HG02588 (cell line): ENCODE measurements around the gene CFAP20DC.

ENCODE experiments used
- ATAC-seq: cut with Tn5 transposase; IDR thresholded peaks from one replicate; pipeline ENCODE4 v1.9.1; 2021; ENCODE audit warnings: mild to moderate bottlenecking, moderate library complexity; ENCODE audit not compliant: unreplicated experiment

Gene CFAP20DC

GRCh38 chr3:59027607-59028006, 22.2 kb downstream of the CFAP20DC start:
- ATAC-seq = no peak

DNA sequence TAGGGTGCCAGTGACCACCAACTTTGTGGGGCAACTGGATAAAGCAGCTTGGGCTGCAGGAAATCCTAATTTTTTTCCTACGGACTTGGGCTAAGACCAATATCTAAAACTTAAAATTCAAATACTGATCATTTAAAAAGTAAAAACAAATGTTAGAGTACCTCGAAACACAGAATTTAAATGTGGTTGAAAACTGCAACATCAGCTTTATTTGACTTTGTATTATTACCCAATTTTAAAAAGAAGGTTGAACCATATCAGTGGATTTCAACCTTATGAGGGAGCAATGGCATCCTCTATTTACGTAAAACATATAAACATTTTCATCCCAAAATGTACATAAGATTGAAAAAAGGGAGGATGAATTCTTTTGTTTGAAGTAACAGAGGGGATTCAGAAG, 26.2 kb downstream of the CFAP20DC start:
- ATAC-seq = no peak

GRCh38 chr3:59017617-59017984, 32.2 kb downstream of the CFAP20DC start:
- ATAC-seq = no peak

GRCh38 chr3:59016930-59017616, 32.8 kb downstream of the CFAP20DC start:
- ATAC-seq = no peak

DNA sequence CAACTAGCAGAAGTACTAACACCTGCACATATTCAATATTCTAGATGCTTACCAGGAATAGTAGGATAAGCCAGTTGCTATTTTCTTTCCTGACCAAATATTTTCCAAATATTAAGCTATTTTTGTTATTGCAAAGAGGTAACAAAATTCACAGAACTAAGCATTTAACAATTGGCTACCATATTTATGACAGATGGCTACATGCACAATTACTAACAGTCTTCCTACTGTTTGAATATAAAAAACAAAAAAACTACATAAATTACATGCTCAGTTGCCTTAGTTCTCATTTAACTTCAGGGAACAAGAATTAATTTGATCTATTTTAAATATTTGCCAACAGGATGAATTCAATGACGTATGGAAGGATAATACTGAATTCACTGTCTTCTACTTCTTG, 36.2 kb downstream of the CFAP20DC start:
- no peak for ATAC-seq

GRCh38 chr3:59006634-59007517, 42.9 kb downstream of the CFAP20DC start:
- ATAC-seq = peak; percentile 47

- ATAC-seq = no peak
Measured at GRCh38 chr3:59001675-59002074, 48.1 kb downstream of the CFAP20DC start.

DNA sequence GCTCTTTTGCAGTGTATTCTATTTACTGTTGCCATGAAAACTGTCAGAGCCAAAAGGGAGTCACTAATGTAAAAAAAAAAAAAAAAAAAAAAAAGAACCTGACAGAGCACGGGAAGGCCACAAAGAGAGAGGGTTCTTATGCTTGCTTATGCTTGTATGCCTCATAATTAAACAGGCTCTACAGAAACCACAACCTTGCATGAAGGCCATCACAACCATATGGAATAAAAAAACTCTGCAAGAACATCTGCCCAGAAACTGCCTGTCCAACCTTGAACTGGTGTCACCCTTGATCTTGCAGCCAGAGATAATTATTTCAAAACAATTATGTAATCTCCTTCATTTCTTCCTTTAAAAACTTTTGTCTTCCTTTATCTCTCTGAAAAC, 50.1 kb downstream of the CFAP20DC start:
- ATAC-seq = no peak

DNA sequence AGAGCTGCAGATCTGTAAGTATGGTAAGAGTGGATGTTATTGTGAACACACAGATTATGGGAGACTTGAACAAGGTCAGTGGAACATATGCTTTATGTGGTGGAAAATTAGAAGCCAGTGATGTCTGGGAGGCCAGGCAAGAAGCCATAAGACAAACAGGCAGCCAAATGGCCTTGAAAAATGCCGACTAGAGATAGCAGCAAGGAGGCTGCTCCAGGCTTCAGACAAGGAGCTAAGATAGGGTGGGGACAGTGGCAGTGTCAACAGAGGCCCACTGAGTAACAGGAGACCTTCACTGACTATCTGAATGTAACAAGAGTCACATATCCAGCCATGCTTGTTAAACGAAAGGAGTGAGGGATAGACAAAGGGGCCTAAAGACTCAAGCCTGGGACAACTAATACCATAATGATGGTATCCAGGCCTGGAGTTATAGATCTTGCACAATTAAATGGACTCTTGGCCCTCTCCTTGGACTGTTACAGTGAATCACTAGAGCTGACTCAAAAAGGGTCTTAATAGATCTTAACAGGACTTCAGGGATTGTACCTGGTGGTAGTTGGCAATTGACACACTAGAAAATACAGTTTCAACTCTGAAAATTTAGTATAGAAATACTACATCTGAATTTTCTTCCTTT, 50.6 kb downstream of the CFAP20DC start:
- ATAC-seq = no peak

GRCh38 chr3:58998476-58999117, 51.2 kb downstream of the CFAP20DC start:
- ATAC-seq = peak; percentile 55

- ATAC-seq = no peak
Measured at GRCh38 chr3:58996730-58997129, 53.1 kb downstream of the CFAP20DC start.

DNA sequence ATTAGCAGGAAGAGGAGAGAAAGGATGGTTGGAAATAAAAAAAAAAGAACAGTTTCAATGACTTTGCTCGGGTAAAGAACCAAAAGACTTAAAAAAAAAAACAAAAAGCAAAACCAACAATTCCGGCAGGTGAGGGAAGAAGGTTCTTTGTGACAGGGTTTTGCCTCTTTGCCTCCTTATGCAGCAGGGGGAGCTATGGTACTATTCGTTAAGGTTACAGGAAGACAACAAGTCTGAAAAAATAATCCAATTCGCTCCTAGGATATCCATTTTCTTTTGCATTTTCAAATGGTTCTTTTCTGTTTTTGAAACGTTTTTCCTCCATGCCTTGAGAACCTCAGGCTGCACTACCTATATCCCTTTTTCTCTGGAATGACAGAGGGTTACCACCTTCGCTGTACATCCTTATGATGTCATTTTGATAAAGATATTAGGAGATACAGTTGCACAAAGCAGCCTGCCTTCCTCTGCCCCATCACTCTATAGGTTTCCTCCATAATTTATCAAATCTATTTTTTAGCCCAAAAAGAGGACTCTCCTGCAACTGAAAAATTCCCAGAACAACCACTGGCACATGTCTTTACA, 55.0 kb downstream of the CFAP20DC start:
- ATAC-seq = no peak

DNA sequence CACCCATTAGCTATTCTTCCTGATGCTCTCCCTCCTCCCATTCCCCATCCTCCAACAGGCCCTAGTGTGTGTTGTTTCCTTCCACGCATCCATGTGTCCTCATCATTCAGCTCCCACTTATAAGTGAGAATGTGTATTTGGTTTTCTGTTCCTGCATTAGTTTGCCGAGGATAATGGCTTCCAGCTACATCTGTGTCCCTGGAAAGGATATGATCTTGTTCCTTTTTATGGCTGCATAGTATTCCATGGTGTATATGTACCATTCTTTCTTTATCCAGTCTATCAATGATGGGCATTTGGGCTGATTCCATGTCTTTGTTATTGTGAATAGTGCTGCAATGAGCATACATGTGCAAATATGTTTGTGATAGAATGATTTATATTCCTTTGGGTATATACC, 56.3 kb downstream of the CFAP20DC start:
- no peak for ATAC-seq

- ATAC-seq = no peak
Measured at GRCh38 chr3:58991623-58992022, 58.2 kb downstream of the CFAP20DC start.

DNA sequence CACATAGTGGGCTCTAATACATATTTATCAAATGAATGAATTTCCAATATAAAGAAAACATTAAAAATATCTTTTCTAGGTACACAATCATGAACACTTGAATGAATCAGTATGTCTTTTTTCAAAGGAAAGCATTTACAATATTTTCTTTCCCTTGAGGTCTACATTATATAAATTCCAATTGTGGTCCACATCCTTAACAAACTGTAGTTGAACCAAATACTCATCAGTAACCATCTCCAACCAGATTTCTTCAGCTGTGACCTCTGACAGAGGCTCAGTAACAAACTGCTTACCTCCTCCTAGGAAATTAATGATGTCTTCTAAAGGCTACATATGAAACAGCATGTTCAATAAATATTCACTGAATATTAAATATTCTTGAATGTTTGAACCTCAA, 58.8 kb downstream of the CFAP20DC start:
- no peak for ATAC-seq

DNA sequence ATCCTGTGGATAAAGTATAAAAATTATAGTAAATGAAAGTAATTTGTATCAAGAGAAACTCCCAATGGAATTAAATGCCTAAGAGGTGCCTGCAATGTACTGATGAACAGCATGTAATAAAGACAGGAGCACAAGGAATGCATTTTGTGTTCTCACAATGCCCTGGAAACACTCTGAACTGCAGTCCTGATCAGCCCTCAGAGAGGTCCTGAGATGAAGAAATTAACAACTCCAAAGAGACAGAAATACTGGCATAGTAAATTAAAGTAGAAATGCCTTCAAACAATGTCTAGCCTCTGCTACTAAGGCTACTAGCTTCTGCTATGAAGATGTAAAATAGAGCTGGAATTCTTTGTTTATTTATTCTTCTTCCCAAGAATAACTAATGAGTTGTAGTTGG, 59.9 kb downstream of the CFAP20DC start:
- ATAC-seq = no peak

DNA sequence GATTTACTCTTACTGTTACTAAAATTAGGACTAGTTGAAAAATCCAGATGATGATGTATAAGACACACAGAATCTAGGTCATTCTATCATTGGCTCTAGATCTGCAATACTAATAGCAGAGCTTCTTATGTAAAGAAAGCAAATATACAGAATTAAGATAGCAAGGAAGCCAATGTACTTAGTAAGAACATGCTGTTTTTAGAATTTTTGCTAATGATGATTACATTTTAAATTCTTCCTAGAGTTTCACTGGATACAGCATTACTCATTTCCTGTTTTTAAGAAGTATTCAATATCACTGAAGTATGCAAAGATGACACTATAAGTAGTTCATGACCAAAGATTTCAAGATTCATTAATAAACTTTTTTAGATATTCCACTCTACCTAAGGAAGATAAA, 60.7 kb downstream of the CFAP20DC start:
- no peak for ATAC-seq

- ATAC-seq = no peak
Measured at GRCh38 chr3:58988041-58988440, 61.8 kb downstream of the CFAP20DC start.

DNA sequence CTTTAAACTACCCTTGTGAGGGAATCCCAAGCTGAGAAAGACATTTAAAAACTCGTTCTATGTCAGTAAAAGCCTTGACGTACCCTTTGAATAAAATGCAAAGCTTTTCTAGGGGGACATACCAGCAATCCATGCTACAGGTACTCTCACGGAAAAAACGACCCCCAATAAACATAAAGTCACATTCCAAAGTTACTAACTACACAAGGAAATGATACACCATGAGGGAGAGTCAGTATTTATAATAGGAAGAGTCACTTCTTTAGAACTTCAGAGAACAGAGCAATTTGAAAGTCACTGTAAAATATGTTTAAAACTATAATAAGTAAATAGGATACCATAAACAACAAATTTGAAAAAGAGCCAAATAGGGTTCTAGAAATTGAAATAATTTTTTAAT, 63.2 kb downstream of the CFAP20DC start:
- ATAC-seq = no peak

GRCh38 chr3:58979840-58980239, 70.0 kb downstream of the CFAP20DC start:
- ATAC-seq = no peak

GRCh38 chr3:58973796-58974195, 76.0 kb downstream of the CFAP20DC start:
- ATAC-seq = no peak
